A549 (cell line): Measurements from ENCODE around the gene CREB3L1.

ENCODE experiments used
- CBX2 ChIP-seq: fragments of 200-600 bp; sonication (generic); IDR thresholded peaks from 2 replicates; pipeline ENCODE4 v1.6.1; 2016; ENCODE audit warnings: low read depth, mild to moderate bottlenecking, borderline replicate concordance
- CTCF ChIP-seq: fragments of >200 bp; sonication (Bioruptor Twin); formaldehyde crosslinking; IDR thresholded peaks from 3 replicates; pipeline ENCODE4 v1.5.1; 2016
- FOSB ChIP-seq: fragments of 250-450 bp; sonication (Bioruptor Pico); IDR thresholded peaks from 2 replicates; pipeline ENCODE4 v1.5.0; 2020; ENCODE audit warnings: mild to moderate bottlenecking, moderate library complexity
- GATA3 ChIP-seq: IDR thresholded peaks from 2 replicates; pipeline ENCODE4 v1.6.1; 2012; ENCODE audit warnings: borderline replicate concordance
- MAZ ChIP-seq: fragments of 150-350 bp; IDR thresholded peaks from 2 replicates; pipeline ENCODE4 v1.6.1; 2014; ENCODE audit warnings: antibody characterized with exemption, low read depth, low read length, borderline replicate concordance
- RNF2 ChIP-seq: fragments of 200-600 bp; sonication (generic); IDR thresholded peaks from 2 replicates; pipeline ENCODE4 v1.6.1; 2016; ENCODE audit warnings: low read depth, mild to moderate bottlenecking, antibody characterized with exemption, moderate library complexity, borderline replicate concordance

DNA sequence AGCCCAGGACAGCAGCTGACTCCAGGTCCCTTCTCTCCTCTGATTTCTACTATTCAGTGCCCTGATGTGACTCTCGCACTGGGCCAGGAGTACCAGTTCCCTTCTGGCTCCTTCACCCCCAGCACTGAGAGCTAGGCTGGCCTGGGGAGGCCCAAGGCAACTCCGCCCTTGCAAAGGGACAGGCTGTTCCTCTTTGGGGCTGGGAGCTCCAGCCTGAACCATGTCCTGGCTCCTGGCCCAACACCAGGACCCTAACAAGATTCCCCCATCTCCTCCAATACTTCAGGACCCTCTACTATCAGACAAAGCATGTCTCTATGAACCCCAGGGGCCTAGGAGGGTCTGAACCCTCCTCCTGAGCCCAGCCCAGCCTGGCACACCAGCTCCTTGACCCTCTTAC is 12.5 kb downstream of the CREB3L1 start:
- no peak for TF ChIP-seq FOSB (CRISPR knock-in tag)
- TF ChIP-seq CTCF: no peak
- no peak for TF ChIP-seq GATA3
- TF ChIP-seq CBX2: no peak
- no peak for TF ChIP-seq MAZ
- TF ChIP-seq RNF2: no peak
